Peyer's patch (tissue), 4 donors: Measurements from ENCODE around the gene WWOX.

Experiments
- CTCF ChIP-seq, 6 experiments: fragments of 450-650 bp in 4 of 6; fragments of 200-600 bp in 2 of 6; sonication (generic) in 1 of 6; IDR thresholded peaks; one replicate each; pipeline ENCODE4 v1.5.1; 2017 to 2019; ENCODE audit warnings: antibody characterized with exemption in 6 of 6, mild to moderate bottlenecking in 3 of 6, moderate library complexity in 1 of 6
- POLR2A ChIP-seq, 2 donors: fragments of 450-650 bp; IDR thresholded peaks; one replicate each; pipeline ENCODE4 v1.5.1; 2017; ENCODE audit warnings: antibody characterized with exemption in 2 of 2, mild to moderate bottlenecking in 2 of 2, moderate library complexity in 2 of 2

- TF ChIP-seq POLR2A (IDR thresholded peaks at IDR 0.05) (no peak), CTCF (IDR thresholded peaks at IDR 0.05) (no peak)
These were observed 110.7 kb downstream of the WWOX start for GRCh38 chr16:78209951-78210661.
